Measurements from ENCODE around the gene RXRB. TPM values are rescaled to one million over a fixed set of nuclear protein-coding genes. Genes with fewer than 3 reads are reported as not detected.

The RXRB gene
- polyA plus RNA-seq, 3 donors = 22.7 to 31.3 (median 29.6) TPM

- 1 to 2% (median 1%) methylated on average over 35 to 43 of the region's 43 CpGs for WGBS, 3 donors
- no peak overlapping the region for H3K27ac ChIP-seq (ENCODE audit: low read depth, low read length)
Measured at GRCh38 chr6:33213166-33213988, 12.9 kb upstream of the RXRB start.

GRCh38 chr6:33212857-33213165, 12.3 kb upstream of the RXRB start:
- WGBS, 3 donors = 2 to 11% (median 5%) methylated on average over 6 of the region's 6 CpGs

GRCh38 chr6:33211666-33212422, 11.4 kb upstream of the RXRB start:
- WGBS, 3 donors = 84 to 87% (median 84%) methylated on average over 18 of the region's 18 CpGs
- no peak overlapping the region for H3K27ac ChIP-seq (ENCODE audit: low read depth, low read length)

More at GRCh38 chr6:33212857-33213165, 12.3 kb upstream of the RXRB start:
- H3K27ac ChIP-seq (ENCODE audit: low read depth, low read length) = no peak overlapping the region

DNA sequence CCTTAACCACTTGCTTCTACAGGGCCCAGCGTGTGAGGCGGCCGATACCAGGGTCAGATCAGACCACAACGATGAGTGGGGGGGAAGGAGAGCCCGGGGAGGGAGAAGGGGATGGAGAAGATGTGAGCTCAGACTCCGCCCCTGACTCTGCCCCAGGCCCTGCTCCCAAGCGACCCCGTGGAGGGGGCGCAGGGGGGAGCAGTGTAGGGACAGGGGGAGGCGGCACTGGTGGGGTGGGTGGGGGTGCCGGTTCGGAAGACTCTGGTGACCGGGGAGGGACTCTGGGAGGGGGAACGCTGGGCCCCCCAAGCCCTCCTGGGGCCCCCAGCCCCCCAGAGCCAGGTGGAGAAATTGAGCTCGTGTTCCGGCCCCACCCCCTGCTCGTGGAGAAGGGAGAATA, 10.7 kb upstream of the RXRB start:
- 81 to 84% (median 82%) methylated on average over 11 to 17 of the region's 17 CpGs for WGBS, 3 donors
- no peak overlapping the region for H3K27ac ChIP-seq (ENCODE audit: low read depth, low read length)

GRCh38 chr6:33209856-33210255, 9.4 kb upstream of the RXRB start:
- no peak overlapping the region for H3K27ac ChIP-seq (ENCODE audit: low read depth, low read length)
- WGBS, 3 donors = 90 to 95% (median 95%) methylated on average over 10 of the region's 10 CpGs

DNA sequence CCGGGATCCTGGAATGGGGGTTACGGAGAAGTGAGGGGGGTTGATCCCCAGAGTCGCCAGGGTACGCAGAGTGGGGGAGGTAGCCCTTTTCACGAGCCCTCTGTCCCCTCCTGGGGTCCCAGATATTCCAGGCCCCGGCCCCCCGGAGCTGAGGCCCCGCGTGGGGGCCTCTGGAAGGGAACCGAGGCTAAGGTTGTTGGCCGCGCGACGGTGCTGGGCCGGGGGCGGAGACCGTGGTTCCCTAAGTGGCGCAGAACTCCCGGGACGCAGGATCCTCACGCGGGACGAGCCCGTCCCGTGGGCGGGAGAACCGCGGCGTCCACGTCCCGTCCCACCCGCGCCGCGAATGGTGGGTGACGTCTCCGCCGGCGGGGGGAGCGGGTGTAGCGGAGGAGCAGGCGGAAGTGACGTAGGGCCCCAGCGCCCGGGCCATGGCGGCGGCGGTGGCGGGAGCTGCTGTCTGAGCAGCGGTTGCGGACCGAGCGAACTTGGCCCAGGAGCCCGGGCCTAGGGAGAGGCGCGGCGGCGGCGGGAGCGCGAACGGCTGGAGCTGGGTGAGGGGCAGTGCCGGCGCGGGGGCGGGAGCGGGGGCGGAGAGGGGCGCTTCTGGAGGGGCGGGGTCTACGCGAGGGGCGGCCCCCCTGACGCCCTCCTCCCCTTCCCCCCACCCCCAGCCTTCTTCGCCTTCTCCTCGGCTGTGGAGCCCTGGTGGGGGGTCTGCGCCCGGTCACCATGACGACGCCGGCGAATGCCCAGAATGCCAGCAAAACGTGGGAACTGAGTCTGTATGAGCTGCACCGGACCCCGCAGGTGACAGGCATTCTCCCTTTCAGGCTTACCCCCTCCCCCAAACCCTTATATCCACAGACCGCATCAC, 7.9 kb upstream of the RXRB start, which contains the start of gene RING1:
Gene RING1 (plus strand): TSS at position 410 of the 877 bp plus-strand sequence. CDS start 323 bp downstream, at position 733.
- WGBS, 3 donors = 1% methylated on average over 53 to 85 of the region's 86 CpGs
- peak within 1 kb of the TSS; percentile 84 for H3K27ac ChIP-seq (ENCODE audit: low read depth, low read length)

- peak overlapping the region; percentile 84 for H3K27ac ChIP-seq (ENCODE audit: low read depth, low read length)
- 0 to 3% (median 1%) methylated on average over 27 to 29 of the region's 29 CpGs for WGBS, 3 donors
Measured at GRCh38 chr6:33207552-33208090, 7.2 kb upstream of the RXRB start.

DNA sequence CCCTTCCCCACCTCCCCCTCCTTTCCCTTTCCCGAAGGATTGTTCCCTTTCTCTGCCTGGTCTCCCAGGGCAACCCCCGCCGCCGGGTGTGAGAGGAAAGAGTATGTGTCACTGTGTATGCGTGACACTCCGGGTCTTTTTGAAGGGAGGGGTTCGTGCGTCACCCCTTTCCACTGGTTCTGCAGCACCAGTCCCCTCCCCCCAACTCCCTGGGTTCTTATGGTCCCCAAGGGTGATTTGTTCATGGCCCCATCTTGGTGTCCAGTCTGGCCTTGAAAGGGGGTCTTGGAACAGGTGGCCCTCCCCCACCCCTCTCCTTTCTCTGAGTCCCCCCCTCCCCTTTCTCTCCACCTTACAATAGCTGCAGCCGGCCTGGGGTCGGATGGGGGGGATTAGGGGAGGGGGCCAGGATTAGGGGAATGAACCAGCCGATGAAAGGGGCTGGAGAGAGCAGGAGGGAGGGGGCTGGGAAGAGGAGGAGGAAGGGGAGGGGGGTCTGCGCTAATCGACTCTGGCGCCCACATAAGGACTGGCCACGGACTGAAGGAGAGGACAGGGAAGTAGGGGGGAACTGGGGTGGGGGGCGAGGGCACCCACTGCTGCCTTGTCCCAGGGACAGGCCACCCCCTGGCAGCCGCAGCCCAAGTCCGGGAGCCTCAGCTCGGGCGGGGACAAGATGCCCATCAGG, 6.5 kb upstream of the RXRB start:
- H3K27ac ChIP-seq (ENCODE audit: low read depth, low read length) = no peak overlapping the region
- WGBS, 3 donors = 23 to 24% (median 23%) methylated on average over 16 to 20 of the region's 20 CpGs

DNA sequence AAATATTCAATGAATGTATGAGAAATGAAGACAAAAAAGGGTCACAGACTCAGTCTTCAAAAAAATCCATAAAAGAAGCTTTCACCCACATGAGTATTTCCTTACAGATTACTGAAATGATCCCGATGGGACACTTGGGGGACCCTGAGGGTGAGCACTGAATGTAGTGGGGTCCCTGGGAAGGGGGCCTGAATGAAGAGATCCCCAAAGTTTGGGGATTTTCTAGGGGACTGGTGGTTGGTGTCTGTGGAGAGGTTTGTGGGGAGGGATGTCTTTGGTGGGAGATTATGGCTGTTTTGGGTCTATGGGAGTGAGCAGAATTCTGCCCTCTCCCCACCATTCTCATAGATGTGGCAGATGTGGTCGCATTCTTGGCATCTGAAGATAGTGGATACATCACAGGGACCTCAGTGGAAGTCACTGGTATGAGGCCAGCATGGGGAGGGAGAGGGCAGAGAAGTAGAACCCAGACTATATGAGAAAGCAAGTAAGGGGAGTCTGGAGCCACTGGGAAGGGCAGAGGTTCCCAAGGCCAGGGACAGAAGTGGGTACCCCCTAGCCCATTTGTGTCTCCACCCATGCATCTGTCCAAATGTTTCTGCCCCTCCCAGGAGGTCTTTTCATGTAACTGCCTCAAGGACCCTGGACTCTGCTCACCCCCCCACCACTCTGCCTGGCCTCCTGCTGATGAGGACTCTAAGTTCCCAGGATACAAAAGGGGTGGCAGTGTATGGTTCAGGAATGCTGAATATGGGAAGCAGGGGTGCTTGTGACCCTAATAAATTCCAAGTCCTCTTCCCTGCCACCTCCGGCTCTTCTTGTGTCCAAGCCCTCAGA, 5.8 kb upstream of the RXRB start:
- WGBS, 3 donors = 75 to 89% (median 81%) methylated on average over 3 of the region's 3 CpGs
- no peak overlapping the region for H3K27ac ChIP-seq (ENCODE audit: low read depth, low read length)

GRCh38 chr6:33205191-33206026, 4.9 kb upstream of the RXRB start:
- WGBS, 3 donors = 28 to 59% (median 56%) methylated on average over 17 of the region's 17 CpGs
- H3K27ac ChIP-seq (ENCODE audit: low read depth, low read length) = no peak overlapping the region

DNA sequence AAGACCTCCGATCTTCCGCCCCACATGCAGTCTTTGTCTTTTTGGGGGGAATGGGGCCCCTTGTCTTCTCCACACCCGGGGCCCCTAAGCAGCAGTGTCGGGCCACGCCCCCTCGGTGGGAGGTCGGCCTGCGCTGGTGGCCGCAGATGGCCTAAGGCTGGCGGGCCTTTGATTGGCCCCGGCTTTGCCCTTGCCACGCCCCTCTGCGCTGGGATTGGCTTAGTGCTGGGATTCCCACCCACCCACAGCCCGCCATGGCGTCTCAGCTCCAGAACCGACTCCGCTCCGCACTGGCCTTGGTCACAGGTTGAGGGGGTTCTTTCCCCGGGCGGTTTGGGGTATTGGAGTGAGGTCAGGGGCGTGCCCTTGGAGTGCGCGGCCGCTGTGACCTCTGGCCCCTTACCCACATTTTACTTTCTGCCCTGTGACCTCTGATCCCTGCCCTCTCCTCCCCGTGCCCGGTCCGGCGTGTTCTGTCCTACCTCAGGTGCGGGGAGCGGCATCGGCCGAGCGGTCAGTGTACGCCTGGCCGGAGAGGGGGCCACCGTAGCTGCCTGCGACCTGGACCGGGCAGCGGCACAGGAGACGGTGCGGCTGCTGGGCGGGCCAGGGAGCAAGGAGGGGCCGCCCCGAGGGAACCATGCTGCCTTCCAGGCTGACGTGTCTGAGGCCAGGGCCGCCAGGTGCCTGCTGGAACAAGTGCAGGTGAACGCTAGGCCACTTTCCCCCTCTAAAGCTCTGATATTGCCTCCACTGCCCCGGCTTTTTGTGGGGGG, 4.1 kb upstream of the RXRB start, which contains the start of gene HSD17B8:
Gene HSD17B8 (plus strand): TSS at position 241 of the 776 bp plus-strand sequence. CDS start 14 bp downstream, at position 255.
- WGBS, 3 donors = 0 to 2% (median 1%) methylated on average over 48 of the region's 48 CpGs
- H3K27ac ChIP-seq (ENCODE audit: low read depth, low read length) = no peak within 1 kb of the TSS

GRCh38 chr6:33204165-33204414, 3.6 kb upstream of the RXRB start:
- WGBS, 3 donors = 3 to 5% (median 4%) methylated on average over 4 of the region's 4 CpGs
- no peak overlapping the region for H3K27ac ChIP-seq (ENCODE audit: low read depth, low read length)

DNA sequence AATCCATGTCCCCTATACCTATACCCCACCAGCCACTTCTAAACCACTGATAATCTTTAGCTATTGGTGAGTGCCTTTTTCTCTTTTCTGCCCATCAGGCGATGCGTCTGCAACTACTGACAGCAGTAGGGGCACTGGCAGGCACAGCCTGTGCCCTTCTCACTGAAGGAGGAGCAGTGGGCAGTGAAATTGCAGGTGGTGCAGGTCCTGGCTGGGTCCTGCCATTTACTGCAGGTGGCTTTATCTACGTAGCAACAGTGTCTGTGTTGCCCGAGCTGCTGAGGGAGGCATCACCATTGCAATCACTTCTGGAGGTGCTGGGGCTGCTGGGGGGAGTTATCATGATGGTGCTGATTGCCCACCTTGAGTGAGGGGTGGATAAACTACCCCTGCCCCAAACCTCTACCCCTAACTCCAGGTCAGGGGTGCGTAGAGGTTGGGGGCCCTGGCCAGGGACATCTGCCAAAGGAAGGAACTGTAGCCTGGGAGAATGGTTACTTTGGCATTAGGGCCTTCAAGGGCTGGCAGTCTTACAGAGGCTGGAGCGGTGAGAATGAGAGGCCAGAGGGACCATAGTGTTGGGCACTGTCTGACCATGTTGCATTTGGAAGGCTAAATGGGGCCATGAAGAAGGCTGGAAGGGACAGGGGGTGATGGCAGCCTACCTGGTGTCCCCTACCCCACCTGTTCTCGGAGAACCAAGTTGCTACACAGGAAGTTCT, 3.1 kb upstream of the RXRB start:
- no peak overlapping the region for H3K27ac ChIP-seq (ENCODE audit: low read depth, low read length)
- 73 to 86% (median 83%) methylated on average over 7 of the region's 7 CpGs for WGBS, 3 donors

DNA sequence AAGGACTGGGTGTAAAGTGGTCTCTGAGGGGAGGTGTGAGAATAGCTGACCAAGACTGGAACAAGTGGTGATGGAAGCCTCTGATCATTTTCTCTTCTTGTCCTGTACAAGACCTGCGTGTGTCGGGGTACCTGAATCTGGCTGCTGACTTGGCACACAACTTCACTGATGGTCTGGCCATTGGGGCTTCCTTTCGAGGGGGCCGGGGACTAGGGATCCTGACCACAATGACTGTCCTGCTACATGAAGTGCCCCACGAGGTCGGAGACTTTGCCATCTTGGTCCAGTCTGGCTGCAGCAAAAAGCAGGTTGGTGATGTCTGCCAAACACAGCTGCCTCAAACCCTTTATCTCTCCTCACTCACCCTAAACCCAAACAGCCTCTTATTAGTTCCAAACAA, 2.3 kb upstream of the RXRB start:
- no peak overlapping the region for H3K27ac ChIP-seq (ENCODE audit: low read depth, low read length)
- WGBS, 3 donors = 79 to 90% (median 88%) methylated on average over 6 of the region's 6 CpGs

DNA sequence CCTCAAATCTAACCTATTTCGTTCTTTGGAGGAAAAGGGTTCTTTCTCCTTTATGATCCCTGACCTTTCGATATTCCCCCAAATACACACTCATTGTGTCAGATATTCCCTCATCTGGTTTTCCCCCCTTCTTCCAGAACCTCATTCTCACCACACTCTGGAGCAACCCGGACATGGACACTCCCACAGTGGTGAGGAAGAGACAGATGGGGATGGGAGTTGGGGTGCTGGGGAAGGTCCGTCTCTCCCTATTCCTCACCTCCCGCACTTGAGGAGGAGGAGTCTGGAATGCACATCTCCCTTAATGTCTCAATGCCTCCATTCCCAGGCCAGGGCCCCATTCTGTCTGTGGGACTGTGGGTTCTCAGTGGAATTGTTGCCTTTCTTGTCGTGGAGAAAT, 1.5 kb upstream of the RXRB start:
- WGBS, 3 donors = 46 to 83% (median 81%) methylated on average over 6 of the region's 6 CpGs
- H3K27ac ChIP-seq (ENCODE audit: low read depth, low read length) = no peak overlapping the region
